Measurements from ENCODE around the gene UQCRFS1.

UQCRFS1 gene

DNA sequence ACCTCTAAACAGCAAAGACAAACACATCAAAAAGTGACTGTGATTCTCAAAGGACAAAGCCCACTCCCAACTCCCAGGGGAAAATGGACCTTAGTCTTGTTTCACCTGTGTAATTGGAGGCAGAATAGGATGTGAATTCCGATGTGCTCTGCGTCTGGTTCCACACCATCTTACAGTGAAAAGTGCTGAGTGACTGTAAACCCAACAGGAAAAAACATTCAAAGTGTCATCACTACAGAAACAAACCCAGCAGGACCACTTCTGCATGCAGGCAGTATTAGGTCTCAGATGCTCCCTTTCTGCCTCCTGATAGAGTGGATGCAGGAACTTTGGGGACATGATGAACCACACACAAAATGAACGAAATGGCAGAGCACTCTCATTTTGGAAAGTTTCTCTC lies 6.5 kb downstream of the UQCRFS1 start:
- TF ChIP-seq, protein P1, sequence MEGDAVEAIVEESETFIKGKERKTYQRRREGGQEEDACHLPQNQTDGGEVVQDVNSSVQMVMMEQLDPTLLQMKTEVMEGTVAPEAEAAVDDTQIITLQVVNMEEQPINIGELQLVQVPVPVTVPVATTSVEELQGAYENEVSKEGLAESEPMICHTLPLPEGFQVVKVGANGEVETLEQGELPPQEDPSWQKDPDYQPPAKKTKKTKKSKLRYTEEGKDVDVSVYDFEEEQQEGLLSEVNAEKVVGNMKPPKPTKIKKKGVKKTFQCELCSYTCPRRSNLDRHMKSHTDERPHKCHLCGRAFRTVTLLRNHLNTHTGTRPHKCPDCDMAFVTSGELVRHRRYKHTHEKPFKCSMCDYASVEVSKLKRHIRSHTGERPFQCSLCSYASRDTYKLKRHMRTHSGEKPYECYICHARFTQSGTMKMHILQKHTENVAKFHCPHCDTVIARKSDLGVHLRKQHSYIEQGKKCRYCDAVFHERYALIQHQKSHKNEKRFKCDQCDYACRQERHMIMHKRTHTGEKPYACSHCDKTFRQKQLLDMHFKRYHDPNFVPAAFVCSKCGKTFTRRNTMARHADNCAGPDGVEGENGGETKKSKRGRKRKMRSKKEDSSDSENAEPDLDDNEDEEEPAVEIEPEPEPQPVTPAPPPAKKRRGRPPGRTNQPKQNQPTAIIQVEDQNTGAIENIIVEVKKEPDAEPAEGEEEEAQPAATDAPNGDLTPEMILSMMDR (IDR thresholded peaks at IDR 0.05; ENCODE audit: insufficient read depth, low read depth, low read length, missing control alignments) = no peak
- DNase-seq (ENCODE audit: low read depth) = no peak
- H3K4me3 ChIP-seq (ENCODE audit: low read depth, low read length) = no peak overlapping the region

DNA sequence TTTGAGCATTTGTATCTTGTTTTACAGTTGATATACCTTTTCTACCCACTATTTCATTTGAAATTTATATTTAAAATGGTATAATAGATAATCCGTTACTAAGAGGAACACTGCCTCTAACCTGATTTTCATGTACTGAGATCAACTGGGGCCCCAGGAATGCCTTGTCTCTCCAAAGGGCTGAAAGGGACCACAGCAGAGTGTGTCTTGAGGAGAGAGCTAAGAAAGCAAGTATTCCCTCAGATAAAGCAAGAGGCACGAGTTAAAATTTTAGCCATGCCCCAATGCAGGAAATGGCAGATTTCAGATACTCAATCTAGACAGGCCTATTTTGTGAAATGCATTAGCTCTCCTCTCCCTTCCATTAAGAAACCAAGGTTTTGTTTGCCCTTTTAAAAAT lies 10.7 kb downstream of the UQCRFS1 start:
- DNase-seq (ENCODE audit: low read depth) = no peak
- TF ChIP-seq, protein P1 (IDR thresholded peaks at IDR 0.05; ENCODE audit: insufficient read depth, low read depth, low read length, missing control alignments) = no peak
- no peak overlapping the region for H3K4me3 ChIP-seq (ENCODE audit: low read depth, low read length)

DNA sequence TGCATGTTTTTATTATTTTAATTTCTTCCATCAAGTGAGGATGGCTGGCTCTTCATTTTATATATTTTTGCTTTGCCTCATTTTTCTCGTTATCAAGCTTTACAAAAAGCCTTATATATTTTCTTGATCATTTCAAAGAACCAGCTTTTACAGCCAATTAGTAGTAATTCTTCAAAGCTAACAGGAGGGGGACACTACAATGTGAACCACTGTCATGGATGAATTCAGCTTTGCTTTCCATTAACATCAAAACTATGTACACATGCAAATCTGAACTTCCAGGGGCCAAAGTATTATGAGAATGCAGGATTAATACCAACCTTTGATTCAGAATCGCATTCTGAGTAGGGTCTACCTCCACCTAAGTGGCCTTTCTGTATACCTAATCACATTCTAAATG lies 11.1 kb downstream of the UQCRFS1 start:
- no peak overlapping the region for H3K4me3 ChIP-seq (ENCODE audit: low read depth, low read length)
- TF ChIP-seq, protein P1 (IDR thresholded peaks at IDR 0.05; ENCODE audit: insufficient read depth, low read depth, low read length, missing control alignments) = no peak
- DNase-seq (ENCODE audit: low read depth) = no peak

DNA sequence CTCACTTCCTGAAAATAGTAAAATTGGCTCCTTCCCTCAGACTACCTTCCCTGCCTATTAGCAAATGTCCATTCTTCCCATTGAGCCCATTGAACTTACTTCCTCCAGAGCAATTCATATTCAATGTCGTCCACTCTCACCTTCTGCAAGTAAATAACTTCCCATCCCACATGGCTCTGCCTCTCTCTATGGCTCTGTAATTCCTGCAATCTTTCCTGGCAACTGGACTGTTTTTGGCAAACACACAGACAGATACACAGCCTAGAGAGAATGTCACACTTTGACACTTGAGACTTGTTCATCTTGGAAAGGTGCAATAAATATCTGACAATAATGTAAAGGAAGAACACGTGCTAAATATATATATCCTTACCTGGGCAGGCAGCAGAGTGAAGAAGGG lies 18.3 kb downstream of the UQCRFS1 start:
- DNase-seq (ENCODE audit: low read depth) = no peak
- H3K4me3 ChIP-seq (ENCODE audit: low read depth, low read length) = no peak overlapping the region
- TF ChIP-seq, protein P1 (IDR thresholded peaks at IDR 0.05; ENCODE audit: insufficient read depth, low read depth, low read length, missing control alignments) = no peak

DNA sequence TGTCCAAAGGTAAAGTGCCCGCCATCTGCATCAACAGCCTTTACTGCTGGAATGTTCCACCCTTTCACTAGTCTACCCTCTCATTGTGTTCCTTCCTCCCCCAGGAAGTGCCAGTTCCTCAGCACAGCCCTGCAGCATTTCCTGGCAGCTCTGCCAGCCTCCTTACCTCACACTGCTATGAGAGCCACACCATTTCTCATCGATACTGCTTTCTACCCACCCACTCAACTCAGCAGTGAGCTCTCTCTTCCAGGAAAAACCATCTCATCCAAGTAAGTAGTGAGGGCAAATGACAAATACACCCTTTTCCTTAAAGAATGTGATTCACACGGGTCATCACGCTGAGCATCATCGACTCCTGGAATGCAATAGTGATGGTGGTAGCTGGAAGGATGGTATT lies 19.8 kb downstream of the UQCRFS1 start:
- DNase-seq (ENCODE audit: low read depth) = no peak
- TF ChIP-seq, protein P1 (IDR thresholded peaks at IDR 0.05; ENCODE audit: insufficient read depth, low read depth, low read length, missing control alignments) = no peak
- H3K4me3 ChIP-seq (ENCODE audit: low read depth, low read length) = no peak overlapping the region

DNA sequence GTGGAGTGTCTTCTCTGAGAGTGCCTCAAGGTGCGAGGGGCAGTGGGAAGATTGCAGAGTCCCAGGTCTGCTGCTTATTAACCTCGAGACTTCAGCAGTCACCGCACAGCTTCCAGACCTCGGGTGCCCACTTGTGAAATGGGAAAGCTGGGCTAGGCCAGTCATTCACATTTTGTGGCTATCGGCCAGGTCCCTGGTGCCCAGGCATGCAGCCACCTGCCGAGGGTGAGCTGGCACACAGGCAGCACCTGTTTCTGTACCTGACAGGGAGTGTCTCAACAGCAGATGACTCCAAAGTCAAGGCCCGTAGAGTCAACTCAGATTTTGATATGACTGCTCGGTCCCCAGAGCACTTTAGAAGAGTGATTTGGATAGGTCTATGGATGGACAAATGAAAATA lies 21.9 kb downstream of the UQCRFS1 start:
- H3K4me3 ChIP-seq (ENCODE audit: low read depth, low read length) = no peak overlapping the region
- DNase-seq (ENCODE audit: low read depth) = no peak
- TF ChIP-seq, protein P1 (IDR thresholded peaks at IDR 0.05; ENCODE audit: insufficient read depth, low read depth, low read length, missing control alignments) = no peak

DNA sequence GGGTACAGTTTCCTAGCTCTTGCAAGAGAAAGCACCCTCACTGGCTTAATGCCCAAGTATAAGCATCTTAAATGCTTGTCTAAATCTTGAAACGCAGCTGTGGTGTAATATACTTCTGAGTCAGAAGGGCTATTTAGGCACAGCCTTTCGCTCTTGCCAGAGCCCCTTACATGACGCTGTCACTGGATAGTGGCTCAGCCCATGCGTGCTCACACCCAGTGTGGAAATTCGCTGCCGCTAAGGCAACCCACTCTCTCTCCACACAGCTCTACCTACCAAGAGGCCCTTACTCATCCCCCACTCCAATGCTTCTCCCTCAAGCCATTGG lies 24.0 kb downstream of the UQCRFS1 start:
- H3K4me3 ChIP-seq (ENCODE audit: low read depth, low read length) = no peak overlapping the region
- DNase-seq (ENCODE audit: low read depth) = no peak
- TF ChIP-seq, protein P1 (IDR thresholded peaks at IDR 0.05; ENCODE audit: insufficient read depth, low read depth, low read length, missing control alignments) = no peak
